Kasumi-1 (cell line): ENCODE measurements around the gene TTLL7.

Experiments
- DNase-seq, 2 experiments: peaks; one replicate each; lab custom pipeline; 2025; lab: John Stamatoyannopoulos, UW

Gene TTLL7

DNA sequence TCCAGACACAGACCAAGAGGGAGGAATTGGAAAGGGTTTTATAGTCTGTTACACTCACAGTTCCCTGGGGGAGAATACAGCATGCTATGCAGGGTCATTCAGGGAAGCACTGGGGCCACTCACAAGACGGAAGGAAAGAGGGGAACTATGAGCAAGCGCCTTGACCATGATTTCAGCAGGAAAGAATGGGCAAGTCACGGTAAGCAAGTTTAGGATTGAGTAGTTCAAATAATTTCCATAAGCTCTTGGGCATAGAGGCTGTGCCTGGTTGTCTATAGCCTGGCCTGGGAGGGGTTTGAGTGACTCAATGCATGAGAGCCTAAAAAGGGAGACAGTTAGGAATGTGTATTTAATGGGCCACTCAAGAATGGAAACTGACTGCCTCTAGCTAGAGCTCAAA lies 176.7 kb downstream of the TTLL7 start:
- no peak for DNase-seq

DNA sequence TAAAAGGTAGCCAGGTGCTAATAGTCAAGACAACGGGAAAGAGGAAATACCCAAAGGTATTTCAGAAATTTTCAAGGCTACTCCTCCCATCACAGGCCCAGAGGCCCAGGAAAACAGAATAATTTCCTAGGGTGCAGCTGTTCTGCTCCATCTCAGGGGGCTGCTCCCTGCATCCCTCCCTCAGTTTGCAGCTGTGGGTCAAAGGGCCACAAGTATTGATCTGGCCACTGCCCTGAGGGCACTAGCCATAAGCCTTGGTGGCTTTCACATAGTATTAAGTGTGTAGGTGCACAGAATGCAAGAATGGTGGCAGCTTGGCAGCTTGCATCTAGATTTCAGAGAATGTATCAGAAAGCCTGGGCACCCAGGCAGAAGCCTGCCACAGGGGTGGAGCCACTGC lies 179.5 kb downstream of the TTLL7 start:
- DNase-seq = no peak

DNA sequence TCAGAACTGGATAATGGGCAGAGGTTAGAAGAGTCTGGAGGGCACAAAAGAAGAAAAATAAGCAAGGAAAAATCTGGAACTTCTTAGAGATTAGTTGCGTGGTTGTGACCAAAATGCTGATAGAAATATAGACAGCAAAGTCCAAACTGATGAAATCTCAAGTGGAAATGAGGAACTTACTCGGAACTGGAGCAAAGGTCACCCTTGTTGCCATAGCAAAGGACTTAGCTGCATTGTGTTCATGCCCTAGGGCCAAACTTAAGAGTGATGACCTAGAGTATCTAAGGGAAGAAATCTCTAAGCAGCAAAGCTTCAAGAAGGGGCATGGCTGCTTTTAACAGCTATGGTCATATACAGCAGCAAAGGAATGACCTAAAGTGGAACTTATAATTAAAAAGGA lies 180.0 kb downstream of the TTLL7 start:
- peak; percentile 47 to 52 for DNase-seq

DNA sequence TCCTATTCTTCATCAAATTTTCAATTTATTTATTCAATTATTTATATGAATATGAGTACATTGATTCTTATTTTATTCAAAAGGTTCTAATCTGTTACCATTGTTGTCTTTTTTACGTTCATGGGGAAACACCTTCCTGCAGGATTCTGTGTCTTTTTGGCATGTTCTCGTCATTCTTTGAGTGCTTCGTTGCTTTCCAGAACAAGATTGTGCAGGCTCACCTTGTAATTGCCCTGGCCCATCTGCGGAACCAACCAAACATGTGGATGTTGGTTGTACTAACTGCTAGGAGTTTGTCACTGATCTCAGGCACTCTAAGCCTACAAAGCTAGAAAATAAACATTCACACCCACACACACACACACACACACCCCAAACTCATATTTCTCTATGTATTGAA lies 182.1 kb downstream of the TTLL7 start:
- no peak for DNase-seq

DNA sequence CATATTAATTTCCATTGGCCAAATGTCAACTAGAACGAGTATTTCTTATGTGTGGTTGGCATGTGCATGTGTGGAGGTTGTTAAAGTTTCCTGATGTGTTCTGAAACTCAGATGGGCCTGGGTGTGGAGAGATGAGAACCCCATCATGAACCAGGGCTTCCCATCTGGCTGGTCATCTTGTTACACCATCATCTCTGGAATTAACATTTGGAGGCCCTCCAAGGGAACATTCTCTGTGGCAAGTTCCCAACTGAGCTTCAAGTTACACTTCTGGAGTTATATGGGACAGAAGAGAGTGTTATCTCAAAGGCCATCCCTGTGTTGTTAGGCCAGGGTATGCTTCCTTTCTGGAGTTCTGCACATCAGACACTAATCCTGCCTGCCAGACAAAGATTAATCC lies 183.6 kb downstream of the TTLL7 start:
- no peak for DNase-seq
